ENCODE data around the gene NPPB. TPM values are rescaled to one million over a fixed set of nuclear protein-coding genes. Genes with fewer than 3 reads are reported as not detected.
A peak's percentile ranks its signal among the peaks of the same experiment; 100 is the strongest.

The NPPB gene
- total RNA-seq, 4 donors from 2014 or later = not detected

- DNase-seq = no peak
- H3K9me3 ChIP-seq = no peaks in the 10 kb centered on the region
- H3K4me1 ChIP-seq = peaks cover 23 to 28% of the 10 kb centered on the region in 2 donors
- H3K27ac ChIP-seq = no peak overlapping the region
- in situ Hi-C loops (cut with MboI; ENCODE audit: low sequenced_read_pairs in 4 of 4) (no loop called here), intact Hi-C loops (cut with DNase I; ENCODE audit: low total_unique reads) (loop anchor here (5.0 kb wide), 1 partner anchor 151 kb away; the partner anchor contains the start of gene AGTRAP)
- TF ChIP-seq POLR2A (IDR thresholded peaks at IDR 0.05) (no peak), CTCF (IDR thresholded peaks at IDR 0.05 in 4 of 5, conservative IDR thresholded peaks at IDR 0.05 in 1 of 5) (no peak)
- no peak overlapping the region for H3K4me3 ChIP-seq
- H3K36me3 ChIP-seq = no peaks in the 10 kb centered on the region
- no peak for ATAC-seq
- no peaks in the 10 kb centered on the region for H3K27me3 ChIP-seq
Observed at GRCh38 chr1:11888206-11888876, 29.6 kb upstream of the NPPB start.

GRCh38 chr1:11887666-11888007 is 28.9 kb upstream of the NPPB start:
- Histone ChIP-seq H3K4me1 (peaks cover 23 to 35% of the 10 kb centered on the region in 2 donors), H3K27me3 (no peaks in the 10 kb centered on the region), H3K9me3 (no peaks in the 10 kb centered on the region), H3K36me3 (no peaks in the 10 kb centered on the region), H3K27ac (peak overlapping the region; percentile 74 to 92 (median 80)), H3K4me3 (no peak overlapping the region)
- in situ Hi-C loops (cut with MboI; ENCODE audit: low sequenced_read_pairs in 4 of 4) = no loop called here
- DNase-seq (no peak), ATAC-seq (no peak)
- TF ChIP-seq CTCF (IDR thresholded peaks at IDR 0.05 in 4 of 5, conservative IDR thresholded peaks at IDR 0.05 in 1 of 5) (no peak), POLR2A (IDR thresholded peaks at IDR 0.05) (no peak)
- intact Hi-C loops (cut with DNase I; ENCODE audit: low total_unique reads) = loop anchor here (5.0 kb wide), 1 partner anchor 150 kb away; the partner anchor contains the start of gene AGTRAP

GRCh38 chr1:11886986-11887665 is 28.4 kb upstream of the NPPB start:
- H3K27ac ChIP-seq = peak overlapping the region; percentile 74 to 92 (median 80)
- TF ChIP-seq POLR2A (IDR thresholded peaks at IDR 0.05) (no peak), CTCF (IDR thresholded peaks at IDR 0.05 in 4 of 5, conservative IDR thresholded peaks at IDR 0.05 in 1 of 5) (no peak)

DNA sequence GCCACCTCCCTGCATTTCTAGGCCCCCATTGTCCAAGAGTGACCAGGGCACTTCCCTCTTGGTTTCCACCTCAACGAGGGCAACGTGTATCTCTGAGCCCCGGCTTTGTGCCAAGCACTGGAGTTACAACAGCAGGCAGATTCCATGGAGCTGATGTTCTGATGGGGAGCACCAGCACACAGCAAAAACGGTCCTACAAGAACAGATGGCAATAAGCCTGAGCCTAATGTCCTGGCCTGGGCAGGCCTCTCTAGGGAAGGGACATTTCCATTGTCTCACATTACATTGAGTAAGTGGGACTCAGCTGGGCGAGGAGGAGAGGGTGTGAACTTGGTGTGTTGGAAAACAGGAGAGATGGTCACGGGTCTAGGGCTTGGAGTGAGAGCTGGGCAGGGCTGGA is 27.2 kb upstream of the NPPB start:
- H3K36me3 ChIP-seq = no peaks in the 10 kb centered on the region
- intact Hi-C loops (cut with DNase I; ENCODE audit: low total_unique reads) (loop anchor here (1.0 to 5.0 kb wide), 2 partner anchors 12 to 149 kb away; partner anchors contain the start of gene AGTRAP), in situ Hi-C loops (cut with MboI; ENCODE audit: low sequenced_read_pairs in 4 of 4) (no loop called here)
- peak overlapping the region; percentile 74 to 92 (median 80) for H3K27ac ChIP-seq
- no peak overlapping the region for H3K4me3 ChIP-seq
- H3K9me3 ChIP-seq = no peaks in the 10 kb centered on the region
- DNase-seq (peak; percentile 86 to 90), ATAC-seq (peak; percentile 83 to 85)
- H3K27me3 ChIP-seq = no peaks in the 10 kb centered on the region
- peaks cover 34 to 53% of the 10 kb centered on the region in 2 donors for H3K4me1 ChIP-seq
- TF ChIP-seq CTCF (IDR thresholded peaks at IDR 0.05 in 4 of 5, conservative IDR thresholded peaks at IDR 0.05 in 1 of 5) (no peak), POLR2A (IDR thresholded peaks at IDR 0.05) (no peak)

More at GRCh38 chr1:11886986-11887665, 28.4 kb upstream of the NPPB start:
- Histone ChIP-seq H3K4me3 (no peak overlapping the region), H3K27me3 (no peaks in the 10 kb centered on the region), H3K36me3 (no peaks in the 10 kb centered on the region), H3K9me3 (no peaks in the 10 kb centered on the region), H3K4me1 (peaks cover 23 to 41% of the 10 kb centered on the region in 2 donors)
- in situ Hi-C loops (cut with MboI; ENCODE audit: low sequenced_read_pairs in 4 of 4) = no loop called here
- intact Hi-C loops (cut with DNase I; ENCODE audit: low total_unique reads) = loop anchor here (1.0 to 5.0 kb wide), 2 partner anchors 13 to 150 kb away; partner anchors contain the start of gene AGTRAP
- peak in 1 of 2 donors; percentile 52 for DNase-seq
- peak; percentile 19 to 31 for ATAC-seq
